Activated effector memory CD4-positive, alpha-beta T cell treated with Interleukin-2 at 50 U/mL for 16 hours (primary cell): ENCODE data around the gene CYB5D1.

Source experiments
- DNase-seq: peaks from one replicate; pipeline ENCODE4 v3.0.0-alpha.2; 2020

CYB5D1 gene

DNA sequence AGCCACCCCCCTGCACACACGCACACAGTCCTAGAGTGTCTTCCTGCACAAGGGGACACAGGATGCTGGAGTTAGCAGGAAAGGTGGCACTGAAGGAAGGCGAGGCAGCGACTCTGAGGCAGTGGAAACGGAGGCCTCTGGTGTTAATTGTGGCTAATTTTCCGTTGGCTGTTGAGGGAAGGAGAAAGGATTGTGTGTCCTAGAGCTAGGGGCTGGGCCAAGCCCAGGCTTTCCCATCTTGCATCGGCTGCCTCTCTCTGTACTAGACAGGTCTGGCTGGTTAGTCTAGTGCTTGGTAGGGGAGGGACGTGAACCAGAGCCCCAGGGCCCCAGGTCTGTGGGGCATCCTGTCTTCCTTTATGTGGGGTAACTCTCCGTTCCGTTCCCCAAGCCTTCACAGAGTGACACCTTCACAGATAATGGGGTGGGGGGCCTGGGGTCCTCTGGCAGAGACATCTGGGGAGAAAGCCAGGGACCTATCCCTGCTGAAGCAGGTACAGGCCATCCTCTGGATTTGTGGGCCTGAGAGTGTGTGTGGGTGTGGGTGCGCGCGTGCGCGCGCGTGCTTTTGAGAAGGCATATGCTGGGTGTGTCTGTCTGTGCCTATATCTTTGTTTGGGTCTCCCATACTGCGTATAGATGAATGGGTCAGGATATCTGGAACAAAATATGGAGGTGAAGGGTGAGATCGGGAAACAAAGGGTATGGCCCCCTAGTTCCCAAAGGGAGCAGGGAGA is 30.5 kb downstream of the CYB5D1 start, which contains the start of gene CHD3:
CHD3 (plus strand) TSS at position 606 of the 737 bp plus-strand sequence. CDS start 212 bp downstream, outside the sequence.
- peak; percentile 41 for DNase-seq

DNA sequence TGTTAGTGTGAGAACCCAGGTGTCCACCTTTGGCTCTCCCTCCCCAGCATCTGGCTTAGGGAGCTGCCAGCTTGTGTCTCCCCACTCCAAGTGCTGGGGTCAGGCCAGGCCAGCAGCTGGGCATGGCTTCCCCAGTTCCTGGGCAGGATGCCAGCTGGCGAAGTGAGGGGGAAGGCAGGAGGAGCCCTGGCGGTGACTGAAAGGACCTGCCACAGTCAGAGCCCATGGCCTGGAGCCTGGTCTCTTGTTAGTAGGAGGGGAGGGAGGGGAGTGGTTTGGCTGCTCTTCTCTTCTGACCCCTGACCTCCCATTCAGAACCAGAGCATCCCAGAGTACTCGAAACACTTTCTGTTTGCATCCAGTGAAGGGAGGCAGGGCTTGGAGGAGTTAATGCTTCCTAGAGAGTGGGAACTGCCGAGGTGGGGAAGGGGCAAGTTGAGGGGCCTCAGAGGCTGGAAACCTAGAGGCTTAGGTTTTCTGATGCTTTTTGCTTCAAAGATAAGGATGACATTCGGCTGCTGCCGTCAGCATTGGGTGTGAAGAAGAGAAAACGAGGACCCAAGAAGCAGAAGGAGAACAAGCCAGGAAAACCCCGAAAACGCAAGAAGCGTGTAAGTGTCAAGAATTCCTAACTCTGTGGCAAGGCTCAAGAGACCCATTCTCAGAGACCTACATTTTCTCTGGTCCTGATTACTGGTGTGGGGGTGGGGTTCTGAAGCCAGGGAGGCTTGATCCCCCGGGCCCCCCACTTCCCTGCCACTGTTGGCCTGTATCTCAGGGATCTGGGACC is 31.6 kb downstream of the CYB5D1 start:
- peak; percentile 20 for DNase-seq

DNA sequence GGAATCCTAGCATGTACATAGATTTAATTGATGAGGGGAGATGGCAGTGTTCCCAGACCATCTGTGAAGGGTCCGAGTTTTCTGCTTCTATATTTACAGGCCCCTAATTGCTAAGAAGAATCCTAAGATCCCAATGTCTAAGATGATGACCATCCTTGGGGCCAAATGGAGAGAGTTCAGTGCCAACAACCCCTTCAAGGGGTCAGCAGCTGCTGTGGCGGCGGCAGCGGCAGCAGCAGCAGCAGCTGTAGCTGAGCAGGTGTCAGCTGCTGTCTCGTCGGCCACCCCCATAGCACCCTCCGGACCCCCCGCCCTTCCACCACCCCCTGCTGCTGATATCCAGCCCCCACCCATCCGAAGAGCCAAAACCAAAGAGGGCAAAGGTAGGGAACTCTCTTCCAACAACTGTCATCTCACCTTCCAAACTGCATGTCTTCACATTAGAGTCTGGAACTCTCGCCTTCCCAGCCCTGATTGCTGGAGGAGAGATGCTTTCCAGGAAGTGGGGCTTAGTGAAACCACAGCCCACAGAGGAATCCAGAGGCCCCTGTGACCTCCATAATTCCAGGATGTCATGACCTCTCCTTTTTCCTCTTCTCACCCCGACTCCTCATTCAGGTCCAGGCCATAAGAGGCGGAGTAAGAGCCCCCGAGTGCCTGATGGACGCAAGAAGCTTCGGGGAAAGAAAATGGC is 35.5 kb downstream of the CYB5D1 start:
- no peak for DNase-seq

DNA sequence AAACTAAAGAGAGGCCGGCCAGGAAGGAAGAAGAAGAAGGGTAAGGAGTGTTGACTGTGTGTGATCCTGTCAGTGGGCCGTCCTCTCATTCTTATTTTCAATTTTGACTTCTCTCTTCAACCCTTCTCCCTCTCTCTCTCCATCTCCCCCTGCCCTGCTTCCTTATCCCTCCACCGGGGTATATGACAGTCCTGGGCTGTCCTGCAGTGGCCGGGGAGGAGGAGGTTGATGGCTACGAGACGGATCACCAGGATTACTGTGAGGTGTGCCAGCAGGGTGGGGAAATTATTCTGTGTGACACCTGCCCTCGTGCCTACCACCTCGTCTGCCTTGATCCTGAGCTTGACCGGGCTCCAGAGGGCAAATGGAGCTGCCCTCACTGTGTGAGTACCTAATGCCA is 36.4 kb downstream of the CYB5D1 start:
- no peak for DNase-seq

DNA sequence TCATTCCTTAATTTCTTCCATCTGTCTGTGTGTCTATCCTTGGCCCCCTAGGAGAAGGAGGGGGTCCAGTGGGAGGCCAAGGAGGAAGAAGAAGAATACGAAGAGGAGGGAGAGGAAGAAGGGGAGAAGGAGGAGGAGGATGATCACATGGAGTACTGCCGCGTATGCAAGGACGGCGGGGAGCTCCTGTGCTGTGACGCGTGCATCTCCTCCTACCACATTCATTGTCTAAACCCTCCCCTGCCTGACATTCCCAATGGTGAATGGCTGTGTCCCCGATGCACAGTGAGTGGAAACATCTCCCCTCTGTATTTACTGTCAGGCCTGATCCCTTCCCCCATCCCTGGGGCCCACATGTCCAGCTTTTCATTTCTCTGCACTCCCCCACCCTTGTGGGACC is 37.1 kb downstream of the CYB5D1 start:
- no peak for DNase-seq

DNA sequence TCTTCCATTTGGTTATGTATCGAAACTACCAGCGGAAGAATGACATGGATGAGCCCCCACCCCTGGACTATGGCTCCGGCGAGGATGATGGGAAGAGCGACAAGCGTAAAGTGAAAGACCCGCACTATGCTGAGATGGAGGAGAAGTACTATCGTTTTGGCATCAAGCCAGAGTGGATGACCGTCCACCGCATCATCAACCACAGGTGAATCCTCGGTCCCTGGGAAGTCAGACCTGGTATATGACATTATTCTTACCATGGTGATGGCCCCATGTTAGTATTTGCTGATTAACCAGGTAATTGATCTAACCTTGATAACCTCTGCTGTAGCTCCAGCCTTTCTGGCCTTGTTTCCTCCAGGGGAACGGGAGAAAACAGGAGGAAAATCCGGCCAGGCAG is 39.3 kb downstream of the CYB5D1 start:
- DNase-seq: no peak

DNA sequence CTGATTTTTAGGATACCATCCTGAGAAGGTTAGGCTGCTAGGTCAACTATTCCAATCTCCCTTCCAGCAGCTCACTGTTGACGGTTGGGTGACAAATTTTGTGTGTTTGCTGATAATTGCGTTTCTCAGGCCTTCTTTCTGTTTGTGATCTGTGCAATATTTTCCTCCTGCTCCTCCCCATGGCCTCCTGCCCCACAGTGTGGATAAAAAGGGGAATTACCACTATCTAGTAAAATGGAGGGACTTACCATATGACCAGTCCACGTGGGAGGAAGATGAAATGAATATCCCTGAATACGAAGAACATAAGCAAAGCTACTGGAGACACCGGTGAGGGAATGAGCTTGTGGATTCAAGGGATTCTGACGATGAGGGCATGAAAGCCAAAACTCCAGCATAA is 40.0 kb downstream of the CYB5D1 start:
- DNase-seq: no peak

DNA sequence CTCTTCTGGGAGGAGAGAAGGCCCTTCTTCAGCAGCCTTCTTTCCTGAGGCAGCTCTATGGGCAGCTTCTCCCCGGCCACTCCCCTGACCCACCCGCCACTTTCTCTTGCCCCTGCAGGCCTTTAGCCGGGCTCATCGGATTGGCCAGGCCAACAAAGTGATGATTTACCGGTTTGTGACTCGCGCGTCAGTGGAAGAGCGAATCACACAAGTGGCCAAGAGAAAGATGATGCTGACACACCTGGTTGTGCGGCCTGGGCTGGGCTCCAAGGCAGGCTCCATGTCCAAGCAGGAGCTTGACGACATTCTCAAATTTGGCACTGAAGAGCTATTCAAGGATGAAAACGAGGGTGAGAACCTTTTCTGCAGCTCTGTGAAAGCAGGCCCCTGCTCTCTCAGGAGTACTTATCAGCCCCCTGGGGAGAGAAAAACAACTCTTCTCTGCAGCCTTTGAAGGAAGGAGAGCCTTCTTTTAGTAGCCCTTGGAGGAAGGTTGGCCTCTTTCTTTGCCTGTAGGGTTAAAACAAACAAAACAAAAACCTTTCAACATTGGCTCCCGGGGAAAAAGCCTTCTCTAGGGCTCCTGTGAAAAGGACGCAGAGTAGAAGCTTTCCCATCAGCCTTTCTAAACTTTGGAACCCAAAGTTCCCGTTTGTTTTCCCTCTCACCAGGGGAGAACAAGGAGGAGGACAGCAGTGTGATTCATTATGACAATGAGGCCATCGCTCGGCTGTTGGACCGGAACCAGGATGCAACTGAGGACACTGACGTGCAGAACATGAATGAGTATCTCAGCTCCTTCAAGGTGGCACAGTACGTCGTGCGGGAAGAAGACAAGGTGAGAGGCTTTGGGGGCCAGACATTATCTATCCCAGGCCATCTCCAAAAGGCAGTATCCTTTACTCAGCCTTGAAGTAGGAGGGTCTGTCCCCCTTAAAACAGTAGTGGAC is 45.6 kb downstream of the CYB5D1 start:
- DNase-seq: no peak

DNA sequence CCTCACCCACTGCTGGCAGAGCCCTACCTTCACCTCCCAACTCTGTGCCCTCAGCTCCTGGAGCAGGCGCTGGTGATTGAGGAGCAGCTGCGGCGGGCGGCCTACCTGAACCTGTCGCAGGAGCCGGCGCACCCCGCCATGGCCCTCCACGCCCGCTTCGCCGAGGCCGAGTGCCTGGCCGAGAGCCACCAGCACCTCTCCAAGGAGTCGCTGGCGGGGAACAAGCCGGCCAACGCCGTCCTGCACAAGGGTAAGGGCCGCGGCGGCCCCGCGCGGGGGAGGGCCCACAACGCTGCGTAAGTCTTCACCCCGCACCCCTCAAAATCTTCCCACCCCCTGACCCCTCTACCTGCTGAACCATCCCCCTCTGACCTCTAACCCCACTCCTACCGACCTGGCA is 51.3 kb downstream of the CYB5D1 start:
- DNase-seq: no peak

DNA sequence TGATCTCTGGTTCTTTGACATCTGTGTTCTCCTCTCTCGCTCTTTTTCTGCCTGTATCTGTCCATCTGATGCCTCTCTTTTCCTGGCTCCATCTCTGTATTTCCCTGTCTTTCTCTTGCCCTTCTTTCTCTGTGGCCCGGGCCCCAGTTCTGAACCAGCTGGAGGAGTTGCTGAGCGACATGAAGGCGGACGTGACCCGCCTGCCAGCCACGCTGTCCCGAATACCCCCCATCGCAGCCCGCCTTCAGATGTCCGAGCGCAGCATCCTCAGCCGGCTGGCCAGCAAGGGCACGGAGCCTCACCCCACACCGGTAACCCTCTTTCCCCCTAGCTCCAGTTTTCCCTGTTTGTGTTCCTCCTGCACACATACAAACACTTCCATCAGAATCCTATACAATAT is 52.5 kb downstream of the CYB5D1 start:
- no peak for DNase-seq

DNA sequence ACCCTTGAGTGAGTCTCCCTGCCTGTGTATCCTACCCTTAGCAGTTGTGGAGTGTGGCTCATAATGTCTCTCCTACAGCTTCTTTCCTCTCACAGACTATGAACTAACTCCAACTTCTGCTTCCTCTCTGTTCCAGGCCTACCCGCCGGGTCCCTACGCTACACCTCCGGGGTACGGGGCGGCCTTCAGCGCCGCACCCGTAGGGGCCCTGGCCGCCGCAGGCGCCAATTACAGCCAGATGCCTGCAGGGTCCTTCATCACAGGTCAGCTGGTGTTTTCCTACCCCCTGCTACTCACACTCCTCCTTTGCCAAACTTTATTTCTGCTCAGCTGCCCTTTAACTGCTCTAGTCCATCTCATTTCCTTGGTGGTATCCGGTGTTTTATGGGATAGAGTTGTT is 52.9 kb downstream of the CYB5D1 start:
- no peak for DNase-seq

DNA sequence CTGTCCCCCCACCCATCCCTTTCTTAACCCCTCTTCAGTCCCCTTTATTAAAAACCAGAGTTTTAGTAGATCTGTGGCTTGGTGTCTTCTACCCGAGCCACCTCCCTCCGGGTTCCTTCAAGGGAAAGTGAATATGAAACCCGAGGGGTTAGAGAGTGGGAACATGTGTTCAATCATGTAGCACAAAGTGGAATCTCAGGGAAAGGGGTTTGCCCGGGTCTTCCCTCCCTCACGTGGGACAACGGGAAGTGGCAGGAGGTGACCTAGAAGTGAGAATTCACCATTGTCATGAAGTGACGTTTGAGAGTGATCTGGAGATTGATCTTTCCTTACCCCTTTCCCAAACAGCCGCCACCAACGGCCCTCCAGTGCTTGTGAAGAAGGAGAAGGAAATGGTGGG is 53.3 kb downstream of the CYB5D1 start:
- no peak for DNase-seq
